K562 (cell line): ENCODE results near the gene TRABD. TPM values are rescaled to one million over a fixed set of nuclear protein-coding genes. Genes with fewer than 3 reads are reported as not detected.
A peak's percentile ranks its signal among the peaks of the same experiment; 100 is the strongest.

Experiments
- ATAC-seq: fragments of 200-7000 bp; cut with Tn5 transposase; 3 replicates; pipeline ENCODE4 v1.9.1; 2020; ENCODE audit warnings: moderate library complexity
- BruUV-seq: library from RNA; stranded (reverse); fragments of 400-500 nt; replicated peaks from 2 replicates; lab custom pipeline; 2021; lab: Mats Ljungman, UMichigan
- CTCF ChIA-PET: fragments of 300-600 bp; formaldehyde crosslinking; extraction: SDS; loops from one replicate; lab custom pipeline; 2021; ENCODE audit warnings: low intra/inter-chr PET ratio; lab: Yijun Ruan, JAX
- POLR2A ChIA-PET: fragments of 300-600, 350-650 bp; sonication (Branson Sonifier 250); formaldehyde crosslinking; extraction: SDS; loops from one replicate; lab custom pipeline; 2021; ENCODE audit warnings: antibody characterized with exemption, inconsistent platforms; lab: Yijun Ruan, JAX
- DNase-seq, 4 experiments: peaks; one replicate each; pipeline versions ENCODE4 v3.0.0 to v3.0.0-alpha.2; 2011 to 2018; ENCODE audit warnings: low spot score in 3 of 4, mixed read lengths in 3 of 4; ENCODE audit errors: extremely low read depth in 1 of 4
- FAIRE-seq: peaks from 2 replicates; lab custom pipeline; 2011; peaks lifted over from hg19 to GRCh38; lab: Jason Lieb, UNC
- H2AFZ ChIP-seq: 2 replicates; pipeline ENCODE4 v1.6.0; 2011; ENCODE audit warnings: low read depth, low read length, control low read depth, inconsistent platforms
- H3K27ac ChIP-seq: fragments of 200-600 bp; 3 replicates; pipeline ENCODE4 v1.8.0; 2011; ENCODE audit warnings: low read depth, mild to moderate bottlenecking, control low read depth, inconsistent platforms, low read length, moderate library complexity, mixed read lengths; ENCODE audit errors: extremely low read depth
- H3K27me3 ChIP-seq, 2 experiments: fragments of 300-600 bp in 1 of 2; 2 replicates in 1 of 2; 3 replicates in 1 of 2; pipeline versions ENCODE4 v1.6.0 to v1.8.0; 2011; ENCODE audit warnings: inconsistent platforms in 2 of 2, low read length in 2 of 2, mild to moderate bottlenecking in 1 of 2, mixed read lengths in 1 of 2, moderate library complexity in 1 of 2; ENCODE audit not compliant: control insufficient read depth in 2 of 2, insufficient read depth in 2 of 2
- H3K36me3 ChIP-seq: fragments of 300-600 bp; 3 replicates; pipeline ENCODE4 v1.8.0; 2011; ENCODE audit warnings: mild to moderate bottlenecking, low read length, inconsistent platforms; ENCODE audit not compliant: control insufficient read depth, insufficient read depth
- H3K4me1 ChIP-seq, 2 experiments: fragments of 200-600 bp in 1 of 2; replicated peaks in 1 of 2; 2 replicates in 1 of 2; 3 replicates in 1 of 2; pipeline versions ENCODE4 v1.5.1 to v1.8.0; 2011; ENCODE audit warnings: inconsistent platforms in 2 of 2, low read length in 2 of 2, mild to moderate bottlenecking in 1 of 2, mixed read lengths in 1 of 2, moderate library complexity in 1 of 2; ENCODE audit not compliant: control insufficient read depth in 2 of 2, insufficient read depth in 2 of 2
- H3K4me2 ChIP-seq: 2 replicates; pipeline ENCODE4 v1.6.1; 2011; ENCODE audit warnings: low read length, control low read depth, inconsistent platforms, mixed read lengths; ENCODE audit not compliant: insufficient read depth
- H3K4me3 ChIP-seq: fragments of 200-600 bp; sonication (generic), shearing (Covaris generic); 2 replicates; pipeline ENCODE4 v1.5.1; 2016; ENCODE audit warnings: control low read depth, inconsistent platforms
- H3K79me2 ChIP-seq: fragments of 200-600 bp; 3 replicates; pipeline ENCODE4 v1.8.0; 2011; ENCODE audit warnings: low read length, inconsistent platforms; ENCODE audit not compliant: control insufficient read depth, insufficient read depth
- H3K9ac ChIP-seq, 2 experiments: 2 replicates each; pipeline versions ENCODE4 v1.6.0 to v1.6.1; 2011; ENCODE audit warnings: low read depth in 2 of 2, low read length in 2 of 2, control low read depth in 1 of 2, inconsistent platforms in 1 of 2, mild to moderate bottlenecking in 1 of 2, mixed read lengths in 1 of 2; ENCODE audit not compliant: insufficient read depth in 1 of 2
- H3K9me1 ChIP-seq: one replicate; pipeline ENCODE4 v1.6.0; 2011; ENCODE audit warnings: inconsistent platforms, mild to moderate bottlenecking, low read length, moderate library complexity; ENCODE audit not compliant: control insufficient read depth, insufficient read depth
- H3K9me3 ChIP-seq: replicated peaks from 2 replicates; pipeline ENCODE4 v1.5.1; 2011; ENCODE audit warnings: low read depth, low read length, inconsistent platforms; ENCODE audit not compliant: control insufficient read depth, insufficient read depth
- H4K20me1 ChIP-seq: replicated peaks from 2 replicates; pipeline ENCODE4 v1.6.1; 2011; ENCODE audit warnings: low read length, inconsistent platforms, mixed read lengths; ENCODE audit not compliant: control insufficient read depth, insufficient read depth
- ADNP ChIP-seq: fragments of 200-800 bp; sonication (Bioruptor generic); IDR thresholded peaks from 2 replicates; pipeline ENCODE4 v1.6.1; 2016; ENCODE audit warnings: missing genetic modification characterization, missing compliant biosample characterization
- ARID2 ChIP-seq: fragments of 450-650 bp; IDR thresholded peaks from 2 replicates; pipeline ENCODE4 v1.6.1; 2017; ENCODE audit warnings: antibody characterized with exemption, mild to moderate bottlenecking
- CCNT2 ChIP-seq: IDR thresholded peaks from 2 replicates; pipeline ENCODE4 v1.6.1; 2011; ENCODE audit warnings: borderline replicate concordance, low read depth, mild to moderate bottlenecking, moderate library complexity, mixed read lengths, low read length; ENCODE audit not compliant: insufficient read length; ENCODE audit errors: extremely low read depth
- ELF2 ChIP-seq: fragments of 250-450 bp; sonication (Bioruptor Pico); IDR thresholded peaks from 2 replicates; pipeline ENCODE4 v1.5.0; 2021; ENCODE audit warnings: mild to moderate bottlenecking
- ETV6 ChIP-seq, 3 experiments: fragments of 150-350 bp in 1 of 3; sonication (generic) in 1 of 3; formaldehyde crosslinking in 1 of 3; IDR thresholded peaks; 2 replicates each; pipeline versions ENCODE4 v1.6.1 to v1.8.0; 2014 to 2022; ENCODE audit warnings: borderline replicate concordance in 2 of 3, low read depth in 2 of 3, antibody characterized with exemption in 1 of 3, low read length in 1 of 3, mild to moderate bottlenecking in 1 of 3, missing genetic modification reagents in 1 of 3
- GTF2A2 ChIP-seq: IDR thresholded peaks from 2 replicates; pipeline ENCODE4 v1.6.1; 2016; ENCODE audit warnings: mild to moderate bottlenecking, missing genetic modification characterization, missing compliant biosample characterization
- MAZ ChIP-seq, 2 experiments: fragments of 450-650 bp in 1 of 2; sonication (generic) in 1 of 2; formaldehyde crosslinking; IDR thresholded peaks in 1 of 2; conservative IDR thresholded peaks in 1 of 2; 2 replicates each; pipeline versions ENCODE4 v1.4.0 to v1.5.0; 2020; ENCODE audit warnings: mild to moderate bottlenecking in 1 of 2, missing genetic modification reagents in 1 of 2
- NCOR1 ChIP-seq: fragments of 450-650 bp; IDR thresholded peaks from 2 replicates; pipeline ENCODE4 v1.6.1; 2016; ENCODE audit warnings: mild to moderate bottlenecking, moderate library complexity
- NFE2L1 ChIP-seq: fragments of 450-650 bp; IDR thresholded peaks from 2 replicates; pipeline ENCODE4 v1.6.1; 2016; ENCODE audit warnings: missing genetic modification characterization, low read depth, mild to moderate bottlenecking, missing compliant biosample characterization, moderate library complexity, borderline replicate concordance
- POLR2A ChIP-seq: fragments of 450-650 bp; conservative IDR thresholded peaks from 2 replicates; pipeline ENCODE4 v1.6.1; 2016
- POLR2G ChIP-seq: fragments of 200-400 bp; formaldehyde crosslinking; IDR thresholded peaks from 2 replicates; pipeline ENCODE4 v1.6.1; 2017; ENCODE audit warnings: low read depth, mild to moderate bottlenecking, antibody characterized with exemption, low read length, moderate library complexity
- PTRF ChIP-seq: fragments of 450-650 bp; IDR thresholded peaks from 2 replicates; pipeline ENCODE4 v1.6.1; 2016; ENCODE audit warnings: mild to moderate bottlenecking, missing genetic modification characterization, missing compliant biosample characterization
- RBM22 ChIP-seq: fragments of 200-400 bp; formaldehyde crosslinking; IDR thresholded peaks from 2 replicates; pipeline ENCODE4 v1.6.1; 2018; ENCODE audit warnings: low read length, low read depth; ENCODE audit not compliant: poor library complexity, severe bottlenecking
- SRSF1 ChIP-seq: fragments of 200-400 bp; formaldehyde crosslinking; IDR thresholded peaks from 2 replicates; pipeline ENCODE4 v1.6.1; 2017; ENCODE audit warnings: mild to moderate bottlenecking, low read depth, low read length, moderate library complexity
- SRSF7 ChIP-seq: fragments of 200-400 bp; formaldehyde crosslinking; optimal IDR thresholded peaks from 2 replicates; pipeline ENCODE3; 2017; ENCODE audit warnings: mild to moderate bottlenecking, low read depth, low read length
- STAT5B ChIP-seq: fragments of 250-450 bp; sonication (Bioruptor Pico); IDR thresholded peaks from 2 replicates; pipeline ENCODE4 v1.8.0; 2021; ENCODE audit warnings: mild to moderate bottlenecking, inconsistent platforms
- SUPT5H ChIP-seq: fragments of 450-650 bp; IDR thresholded peaks from 2 replicates; pipeline ENCODE4 v1.6.1; 2016
- TBP ChIP-seq: optimal IDR thresholded peaks from 2 replicates; pipeline ENCODE3; 2011; ENCODE audit warnings: low read depth, low read length, improper control_type of control experiment
- ZNF140 ChIP-seq: fragments of 250-450 bp; sonication (Bioruptor Pico); IDR thresholded peaks from 2 replicates; pipeline ENCODE4 v1.8.0; 2021; ENCODE audit warnings: moderate library complexity, mild to moderate bottlenecking, inconsistent platforms
- ZNF274 ChIP-seq: IDR thresholded peaks from 2 replicates; pipeline ENCODE4 v1.6.1; 2011; ENCODE audit warnings: low read depth, mild to moderate bottlenecking, low read length, moderate library complexity, borderline replicate concordance
- ZNF3 ChIP-seq: fragments of 250-450 bp; sonication (Bioruptor Pico); IDR thresholded peaks from 2 replicates; pipeline ENCODE4 v1.5.0; 2021; ENCODE audit warnings: mild to moderate bottlenecking, moderate library complexity
- ZNF444 ChIP-seq: fragments of 250-450 bp; sonication (Bioruptor Pico); IDR thresholded peaks from 2 replicates; pipeline ENCODE4 v1.4.0; 2020; ENCODE audit warnings: mild to moderate bottlenecking, moderate library complexity
- ZNF696 ChIP-seq: fragments of 250-450 bp; sonication (Bioruptor Pico); conservative IDR thresholded peaks from 2 replicates; pipeline ENCODE4 v1.4.0; 2020; ENCODE audit warnings: mild to moderate bottlenecking, moderate library complexity
- ZNF764 ChIP-seq: fragments of 250-450 bp; sonication (Bioruptor Pico); IDR thresholded peaks from 2 replicates; pipeline ENCODE4 v1.4.0; 2020; ENCODE audit warnings: low read depth, mild to moderate bottlenecking, moderate library complexity
- ZNF766 ChIP-seq: fragments of 200-800 bp; sonication (Bioruptor generic); conservative IDR thresholded peaks from 2 replicates; pipeline ENCODE4 v1.6.1; 2016; ENCODE audit warnings: missing genetic modification characterization, missing compliant biosample characterization
- WGBS: fragments of 100-300 bp; shearing (Covaris generic); methylation state at CpG from one replicate; pipeline ENCODE4 v1.1.6; 2016; ENCODE audit warnings: low coverage, mixed read lengths; ENCODE audit not compliant: insufficient coverage; ENCODE audit errors: missing lambda C conversion rate; 5-methylcytosine and 5-hydroxymethylcytosine counted together
- in situ Hi-C: fragments of 300-500 bp; cut with MboI; formaldehyde crosslinking; loops from 4 replicates; pipeline ENCODE4 v1.15.0; 2018; ENCODE audit warnings: inconsistent platforms, mixed read lengths
- intact Hi-C: fragments of 100-400 bp; cut with micrococcal nuclease; formaldehyde crosslinking; loops from 2 replicates; pipeline ENCODE4 v1.14.2; 2022
- polyA plus RNA-seq, 8 experiments: library from polyadenylated mRNA; depleted of rRNA in 4 of 8; stranded (reverse) in 5 of 8; unstranded in 3 of 8; fragments of >200 nt; fragmentation: Nextera tagmentation in 2 of 8; fragmentation: Illumina TruSeq in 1 of 8; extraction: Ambion mirVana in 2 of 8; extraction: Trizol in 1 of 8; gene quantifications; 2 replicates each; pipeline versions ENCODE4 v1.2.1 to v1.2.3, GENCODE V29; 2011 to 2014; ENCODE audit warnings: inconsistent platforms in 1 of 8, missing spikeins in 1 of 8
- total RNA-seq, 7 experiments: library from RNA; depleted of rRNA in 6 of 7; stranded (reverse); fragments of >200 nt in 6 of 7; fragmentation: Illumina TruSeq in 2 of 7; extraction: Trizol in 2 of 7; gene quantifications; 2 replicates each; pipeline versions ENCODE4 v1.2.1 to v1.2.3, GENCODE V29; 2011 to 2021; ENCODE audit warnings: low replicate concordance in 1 of 7

Gene TRABD
- total and polyA plus RNA-seq, 9 of the 15 experiments (the other 6 are each of a cell fraction or from before 2014, with no cell fraction given): 0.08 to 62.9 (median 14.0) TPM

GRCh38 chr22:50199829-50200460, 14.2 kb downstream of the TRABD start:
- FAIRE-seq: no peak
- peak; percentile 47 for ATAC-seq
- peak overlapping the region; percentile 70 to 90; a peak in 3 of 4 replicates for H3K9ac ChIP-seq
- no TSS peak for BruUV-seq
- in situ Hi-C loops (no loop called here), intact Hi-C loops (no loop called here)
- peaks cover 40% of the 10 kb centered on the region; the same call in 1 of the 3 replicates for H3K36me3 ChIP-seq
- H2AFZ ChIP-seq: no peak overlapping the region; the same call in 1 of the 2 replicates
- peak overlapping the region; percentile 63 for H3K27ac ChIP-seq
- CTCF ChIA-PET: no interaction called here
- peak overlapping the region; percentile 56 for H3K4me3 ChIP-seq
- WGBS: 52% methylated on average over 7 of the region's 34 CpGs
- peaks cover 5 to 39% of the 10 kb centered on the region in 2 experiments; a peak in 3 of 5 replicates for H3K4me1 ChIP-seq
- H3K79me2 ChIP-seq: peaks cover 20% of the 10 kb centered on the region
- POLR2A ChIA-PET: no interaction called here
- H3K9me1 ChIP-seq: no peaks in the 10 kb centered on the region
- peak overlapping the region; percentile 66; the same call in 1 of the 2 replicates for H3K4me2 ChIP-seq
- DNase-seq: no peak
- no peaks in the 10 kb centered on the region for H4K20me1 ChIP-seq
- no peaks in the 10 kb centered on the region for H3K27me3 ChIP-seq
- H3K9me3 ChIP-seq: peaks cover 3% of the 10 kb centered on the region; the same call in 1 of the 2 replicates
- TF ChIP-seq NCOR1 (no peak), SRSF7 (no peak), GTF2A2 (no peak), SRSF1 (no peak), ZNF764 (CRISPR knock-in tag) (no peak), ELF2 (CRISPR knock-in tag) (no peak), ZNF3 (CRISPR knock-in tag) (no peak), SUPT5H (peak; percentile 58; the same call in 1 of the 2 replicates), STAT5B (CRISPR knock-in tag) (no peak), TBP (no peak), RBM22 (peak; percentile 40), ZNF766 (no peak), POLR2G (peak; percentile 67; the same call in 1 of the 2 replicates), ETV6 (IDR thresholded peaks at IDR 0.05; ENCODE audit: borderline replicate concordance in 1 of 2, low read depth in 2 of 2, low read length in 1 of 2) (no peak), ETV6 (CRISPR knock-in tag; IDR thresholded peaks at IDR 0.05; ENCODE audit: borderline replicate concordance) (no peak), POLR2A (peak; percentile 47; the same call in 1 of the 2 replicates), ZNF696 (CRISPR knock-in tag) (no peak), ZNF444 (CRISPR knock-in tag) (no peak), MAZ (CRISPR knock-in tag; conservative IDR thresholded peaks at IDR 0.05 in 1 of 2, IDR thresholded peaks at IDR 0.05 in 1 of 2) (no peak), ADNP (tag) (no peak), CCNT2 (peak; percentile 29), PTRF (tag) (no peak), ARID2 (no peak), ZNF140 (CRISPR knock-in tag) (no peak), NFE2L1 (no peak), ZNF274 (no peak)
